Liver (tissue), 9 donors: Measurements from ENCODE around the gene GLDN. TPM values are rescaled to one million over a fixed set of nuclear protein-coding genes. Genes with fewer than 3 reads are reported as not detected.

ENCODE experiments used
- DNase-seq: peaks from one replicate; pipeline ENCODE4 v3.0.0-alpha.2; 2017; ENCODE audit warnings: low spot score
- H3K27ac ChIP-seq, 2 donors: one replicate each; pipeline ENCODE4 v1.7.0; 2013; ENCODE audit warnings: inconsistent platforms in 2 of 2, low read length in 2 of 2, control low read depth in 1 of 2, low read depth in 1 of 2, mild to moderate bottlenecking in 1 of 2
- H3K27me3 ChIP-seq, 4 donors: one replicate each; pipeline versions ENCODE4 v1.6.1 to v1.7.0; 2013; ENCODE audit warnings: low read length in 3 of 4, inconsistent platforms in 1 of 4, mild to moderate bottlenecking in 1 of 4, moderate library complexity in 1 of 4; ENCODE audit not compliant: control insufficient read depth in 4 of 4, insufficient read depth in 4 of 4
- H3K36me3 ChIP-seq, 4 donors: one replicate each; pipeline versions ENCODE4 v1.6.1 to v1.7.0; 2013; ENCODE audit warnings: low read length in 3 of 4, mild to moderate bottlenecking in 3 of 4, low read depth in 1 of 4, moderate library complexity in 1 of 4; ENCODE audit not compliant: control insufficient read depth in 4 of 4, insufficient read depth in 3 of 4
- H3K4me1 ChIP-seq, 4 donors: one replicate each; pipeline versions ENCODE4 v1.6.1 to v1.7.0; 2013; ENCODE audit warnings: low read length in 3 of 4, mild to moderate bottlenecking in 3 of 4, moderate library complexity in 1 of 4; ENCODE audit not compliant: control insufficient read depth in 4 of 4, insufficient read depth in 4 of 4
- H3K4me3 ChIP-seq, 3 donors: one replicate each; pipeline versions ENCODE4 v1.6.1 to v1.7.0; 2013; ENCODE audit warnings: low read length in 3 of 3, control low read depth in 1 of 3, low read depth in 1 of 3, mild to moderate bottlenecking in 1 of 3
- H3K9ac ChIP-seq, 2 donors: one replicate each; pipeline ENCODE4 v1.7.0; 2013; ENCODE audit warnings: low read length in 2 of 2, mild to moderate bottlenecking in 2 of 2, moderate library complexity in 2 of 2, control low read depth in 1 of 2, low read depth in 1 of 2
- H3K9me3 ChIP-seq, 4 donors: one replicate each; pipeline versions ENCODE4 v1.6.1 to v1.7.0; 2013; ENCODE audit warnings: low read length in 3 of 4; ENCODE audit not compliant: control insufficient read depth in 4 of 4
- FOXA1 ChIP-seq: IDR thresholded peaks from 2 replicates; pipeline ENCODE4 v1.6.1; 2016; ENCODE audit warnings: antibody characterized with exemption
- FOXA2 ChIP-seq: IDR thresholded peaks from 2 replicates; pipeline ENCODE4 v1.6.1; 2016; ENCODE audit warnings: antibody characterized with exemption
- GABPA ChIP-seq, 2 donors: IDR thresholded peaks in 1 of 2; conservative IDR thresholded peaks in 1 of 2; 2 replicates each; pipeline ENCODE4 v1.6.1; 2016; ENCODE audit warnings: antibody characterized with exemption in 2 of 2, mild to moderate bottlenecking in 1 of 2, moderate library complexity in 1 of 2
- JUND ChIP-seq, 2 donors: IDR thresholded peaks; 2 replicates each; pipeline ENCODE4 v1.6.1; 2016; ENCODE audit warnings: antibody characterized with exemption in 2 of 2
- RAD21 ChIP-seq, 2 donors: IDR thresholded peaks; 2 replicates each; pipeline ENCODE4 v1.6.1; 2016; ENCODE audit warnings: antibody characterized with exemption in 2 of 2, mild to moderate bottlenecking in 2 of 2
- RXRA ChIP-seq, 2 donors: IDR thresholded peaks; 2 replicates each; pipeline ENCODE4 v1.6.1; 2017 to 2018; ENCODE audit warnings: antibody characterized with exemption in 2 of 2, mild to moderate bottlenecking in 1 of 2
- SP1 ChIP-seq: IDR thresholded peaks from 2 replicates; pipeline ENCODE4 v1.6.1; 2018; ENCODE audit warnings: antibody characterized with exemption, mild to moderate bottlenecking
- TAF1 ChIP-seq: conservative IDR thresholded peaks from 2 replicates; pipeline ENCODE4 v1.6.1; 2016; ENCODE audit warnings: antibody characterized with exemption, mild to moderate bottlenecking
- YY1 ChIP-seq: IDR thresholded peaks from 2 replicates; pipeline ENCODE4 v1.6.1; 2016; ENCODE audit warnings: antibody characterized with exemption, mild to moderate bottlenecking
- WGBS: extraction: QIAGEN DNeasy Blood & Tissue Kit; methylation state at CpG from one replicate; pipeline ENCODE4 v1.1.7; 2013; 5-methylcytosine and 5-hydroxymethylcytosine counted together
- polyA plus RNA-seq, 2 donors: library from polyadenylated mRNA; stranded (reverse) in 1 of 2; unstranded in 1 of 2; fragments of 200-250 nt in 1 of 2; fragments of >200 nt in 1 of 2; fragmentation: Nextera tagmentation in 1 of 2; extraction: Ambion mirVana in 1 of 2; gene quantifications; one replicate each; pipeline versions ENCODE4 v1.2.1 to v1.2.3, GENCODE V29; 2013 to 2015
- total RNA-seq, 2 donors: library from RNA; depleted of rRNA; stranded (reverse); fragments of >200 nt; gene quantifications; one replicate each; pipeline ENCODE4 v1.2.3, GENCODE V29; 2014
- TF ChIP-seq, protein P1 (sequence below): IDR thresholded peaks from 2 replicates; pipeline ENCODE4 v1.6.1; 2016; ENCODE audit warnings: antibody characterized with exemption, mild to moderate bottlenecking
- TF ChIP-seq, protein P2 (sequence below): IDR thresholded peaks from 2 replicates; pipeline ENCODE4 v1.6.1; 2016; ENCODE audit warnings: antibody characterized with exemption
- TF ChIP-seq, protein P3 (sequence below): IDR thresholded peaks from 2 replicates; pipeline ENCODE4 v1.6.1; 2016; ENCODE audit warnings: antibody characterized with exemption
- donor health status: healthy.
- donor health status: healthy.
- donor health status: healthy.
- donor health status: healthy.
- donor health status: healthy.

GLDN gene
- total and polyA plus RNA-seq, 4 donors: 0.15 to 1.4 (median 0.33) TPM

DNA sequence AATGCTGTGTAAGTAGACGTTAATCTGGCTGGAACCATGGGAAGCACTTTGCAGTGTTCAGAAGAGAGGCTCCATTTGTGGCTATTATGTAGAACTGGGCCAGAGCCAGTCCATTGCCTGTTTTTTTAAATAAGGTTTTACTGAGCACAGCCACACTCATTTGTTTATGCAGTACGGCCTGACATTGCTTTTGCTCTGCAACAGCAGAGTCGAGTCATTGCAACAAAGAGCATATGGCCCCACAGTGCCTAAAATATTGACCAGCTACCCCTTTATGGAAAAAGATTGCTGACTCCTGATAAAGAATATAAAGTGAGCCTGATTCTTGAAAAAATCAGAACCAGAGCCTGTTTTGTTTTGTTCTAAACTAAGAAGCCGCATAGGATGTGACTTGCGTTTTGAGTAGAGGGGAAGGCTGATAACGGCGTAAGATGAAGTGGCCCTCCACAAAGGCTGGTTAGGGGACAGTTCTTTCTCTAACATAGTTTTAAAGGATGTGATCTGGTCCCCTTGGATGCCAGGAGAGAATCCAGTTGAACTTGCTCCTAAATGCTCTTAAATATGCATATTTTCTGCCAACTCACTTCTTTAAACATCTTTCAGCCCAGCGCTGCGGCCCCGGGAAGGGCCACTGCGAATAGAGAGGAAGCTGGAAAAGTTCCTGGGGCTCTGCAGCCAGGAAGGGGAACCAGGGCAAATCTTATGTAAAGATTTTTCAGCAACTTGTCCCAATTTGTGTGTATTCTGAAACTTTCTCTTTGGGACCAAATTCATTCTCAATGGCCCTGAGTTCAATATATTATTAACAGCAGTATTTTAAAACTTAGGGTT, 64.5 kb downstream of the GLDN start:
- Histone ChIP-seq H3K4me3 (no peak overlapping the region), H3K27ac (no peak overlapping the region), H3K4me1 (peaks cover 0 to 5% (median 1%) of the 10 kb centered on the region in 4 donors), H3K27me3 (no peaks in the 10 kb centered on the region), H3K9me3 (no peaks in the 10 kb centered on the region), H3K36me3 (no peaks in the 10 kb centered on the region), H3K9ac (no peak overlapping the region)
- DNase-seq: no peak
- TF ChIP-seq FOXA2 (no peak), JUND (IDR thresholded peaks at IDR 0.05) (no peak), RAD21 (IDR thresholded peaks at IDR 0.05) (no peak), YY1 (no peak)
- TF ChIP-seq, protein P1, sequence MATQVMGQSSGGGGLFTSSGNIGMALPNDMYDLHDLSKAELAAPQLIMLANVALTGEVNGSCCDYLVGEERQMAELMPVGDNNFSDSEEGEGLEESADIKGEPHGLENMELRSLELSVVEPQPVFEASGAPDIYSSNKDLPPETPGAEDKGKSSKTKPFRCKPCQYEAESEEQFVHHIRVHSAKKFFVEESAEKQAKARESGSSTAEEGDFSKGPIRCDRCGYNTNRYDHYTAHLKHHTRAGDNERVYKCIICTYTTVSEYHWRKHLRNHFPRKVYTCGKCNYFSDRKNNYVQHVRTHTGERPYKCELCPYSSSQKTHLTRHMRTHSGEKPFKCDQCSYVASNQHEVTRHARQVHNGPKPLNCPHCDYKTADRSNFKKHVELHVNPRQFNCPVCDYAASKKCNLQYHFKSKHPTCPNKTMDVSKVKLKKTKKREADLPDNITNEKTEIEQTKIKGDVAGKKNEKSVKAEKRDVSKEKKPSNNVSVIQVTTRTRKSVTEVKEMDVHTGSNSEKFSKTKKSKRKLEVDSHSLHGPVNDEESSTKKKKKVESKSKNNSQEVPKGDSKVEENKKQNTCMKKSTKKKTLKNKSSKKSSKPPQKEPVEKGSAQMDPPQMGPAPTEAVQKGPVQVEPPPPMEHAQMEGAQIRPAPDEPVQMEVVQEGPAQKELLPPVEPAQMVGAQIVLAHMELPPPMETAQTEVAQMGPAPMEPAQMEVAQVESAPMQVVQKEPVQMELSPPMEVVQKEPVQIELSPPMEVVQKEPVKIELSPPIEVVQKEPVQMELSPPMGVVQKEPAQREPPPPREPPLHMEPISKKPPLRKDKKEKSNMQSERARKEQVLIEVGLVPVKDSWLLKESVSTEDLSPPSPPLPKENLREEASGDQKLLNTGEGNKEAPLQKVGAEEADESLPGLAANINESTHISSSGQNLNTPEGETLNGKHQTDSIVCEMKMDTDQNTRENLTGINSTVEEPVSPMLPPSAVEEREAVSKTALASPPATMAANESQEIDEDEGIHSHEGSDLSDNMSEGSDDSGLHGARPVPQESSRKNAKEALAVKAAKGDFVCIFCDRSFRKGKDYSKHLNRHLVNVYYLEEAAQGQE: no peak
- WGBS: 57% methylated on average over 11 of the region's 11 CpGs

DNA sequence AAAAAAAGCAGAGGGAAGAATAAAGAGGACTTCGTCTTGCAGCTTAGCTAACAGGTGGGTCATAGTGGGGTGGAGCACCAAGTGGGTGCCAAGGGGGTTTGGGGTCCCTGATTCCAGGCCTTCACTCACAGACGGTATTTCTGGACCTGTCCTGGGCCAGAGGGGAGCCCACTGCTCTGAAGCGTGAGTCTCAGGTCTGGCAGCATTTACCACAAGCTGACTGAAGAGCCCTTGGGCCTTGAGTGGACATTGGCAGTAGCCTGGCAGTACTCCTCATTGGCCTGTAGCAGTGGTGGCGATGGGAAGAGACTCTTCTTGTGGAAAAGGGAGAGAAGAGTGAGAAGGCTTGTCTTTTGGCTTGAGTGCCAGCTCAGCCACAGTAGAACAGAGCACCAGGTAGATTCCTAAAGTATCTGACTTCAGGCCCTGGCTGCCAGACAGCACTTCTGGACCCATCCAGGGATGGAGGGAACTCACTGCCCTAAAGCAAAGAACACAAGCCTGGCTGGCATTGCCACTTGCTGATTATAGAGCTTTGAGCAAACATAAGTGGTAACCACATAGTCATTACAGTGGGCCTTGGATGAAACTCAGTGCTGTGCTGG, 72.9 kb downstream of the GLDN start:
- H3K36me3 ChIP-seq: no peaks in the 10 kb centered on the region
- H3K27me3 ChIP-seq: no peaks in the 10 kb centered on the region
- H3K9me3 ChIP-seq: no peaks in the 10 kb centered on the region
- H3K4me3 ChIP-seq: no peak overlapping the region
- no peaks in the 10 kb centered on the region for H3K4me1 ChIP-seq
- WGBS: 94% methylated on average over 4 of the region's 4 CpGs
- no peak for TF ChIP-seq FOXA2
- TF ChIP-seq RAD21 (IDR thresholded peaks at IDR 0.05): no peak
- no peak for TF ChIP-seq GABPA (IDR thresholded peaks at IDR 0.05 in 1 of 2, conservative IDR thresholded peaks at IDR 0.05 in 1 of 2)
- no peak for TF ChIP-seq FOXA1
- TF ChIP-seq TAF1: no peak
- TF ChIP-seq SP1: no peak
- TF ChIP-seq, protein P2, sequence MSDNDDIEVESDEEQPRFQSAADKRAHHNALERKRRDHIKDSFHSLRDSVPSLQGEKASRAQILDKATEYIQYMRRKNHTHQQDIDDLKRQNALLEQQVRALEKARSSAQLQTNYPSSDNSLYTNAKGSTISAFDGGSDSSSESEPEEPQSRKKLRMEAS: no peak
- TF ChIP-seq, protein P3, sequence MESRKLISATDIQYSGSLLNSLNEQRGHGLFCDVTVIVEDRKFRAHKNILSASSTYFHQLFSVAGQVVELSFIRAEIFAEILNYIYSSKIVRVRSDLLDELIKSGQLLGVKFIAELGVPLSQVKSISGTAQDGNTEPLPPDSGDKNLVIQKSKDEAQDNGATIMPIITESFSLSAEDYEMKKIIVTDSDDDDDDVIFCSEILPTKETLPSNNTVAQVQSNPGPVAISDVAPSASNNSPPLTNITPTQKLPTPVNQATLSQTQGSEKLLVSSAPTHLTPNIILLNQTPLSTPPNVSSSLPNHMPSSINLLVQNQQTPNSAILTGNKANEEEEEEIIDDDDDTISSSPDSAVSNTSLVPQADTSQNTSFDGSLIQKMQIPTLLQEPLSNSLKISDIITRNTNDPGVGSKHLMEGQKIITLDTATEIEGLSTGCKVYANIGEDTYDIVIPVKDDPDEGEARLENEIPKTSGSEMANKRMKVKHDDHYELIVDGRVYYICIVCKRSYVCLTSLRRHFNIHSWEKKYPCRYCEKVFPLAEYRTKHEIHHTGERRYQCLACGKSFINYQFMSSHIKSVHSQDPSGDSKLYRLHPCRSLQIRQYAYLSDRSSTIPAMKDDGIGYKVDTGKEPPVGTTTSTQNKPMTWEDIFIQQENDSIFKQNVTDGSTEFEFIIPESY: no peak
- TF ChIP-seq RXRA (IDR thresholded peaks at IDR 0.05): no peak
- TF ChIP-seq, protein P1: no peak
- no peak overlapping the region for H3K9ac ChIP-seq
- no peak overlapping the region for H3K27ac ChIP-seq
- DNase-seq: no peak
